ENCODE results near the gene SOHLH2.

Gene SOHLH2

GRCh38 chr13:36231236-36231635 lies 16.9 kb upstream of the SOHLH2 start:
- in situ Hi-C loops (cut with HindIII; ENCODE audit: low pct_ligation_motif_present, low sequenced_read_pairs): no loop called here
- no peak for DNase-seq
- TF ChIP-seq CTCF (IDR thresholded peaks at IDR 0.05; ENCODE audit: low read depth, low read length, missing control alignments): no peak
- Histone ChIP-seq H3K36me3 (replicated peaks) (no peaks in the 10 kb centered on the region), H3K4me3 (ENCODE audit: low read depth, low read length) (no peak overlapping the region), H3K27me3 (replicated peaks) (no peaks in the 10 kb centered on the region), H3K27ac (no peak overlapping the region)

DNA sequence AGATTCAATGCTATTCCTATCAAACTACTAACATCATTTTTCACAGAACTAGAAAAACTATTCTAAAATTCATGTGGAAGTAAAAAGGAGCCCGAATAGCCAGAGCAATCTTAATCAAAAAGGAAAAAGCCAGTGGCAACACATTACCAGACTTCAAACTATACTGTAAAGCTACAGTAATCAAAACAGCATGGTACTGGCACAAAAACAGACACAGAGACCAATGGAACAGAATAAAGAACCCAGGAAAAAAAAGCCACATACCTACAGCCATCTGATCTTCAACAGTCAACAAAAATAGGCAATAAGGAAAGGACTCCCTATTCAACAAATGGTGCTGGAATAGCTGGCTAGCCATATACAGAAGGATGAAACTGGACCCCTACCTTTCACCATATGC lies 10.4 kb upstream of the SOHLH2 start:
- no peak for DNase-seq
- in situ Hi-C loops (cut with HindIII; ENCODE audit: low pct_ligation_motif_present, low sequenced_read_pairs): no loop called here
- Histone ChIP-seq H3K36me3 (replicated peaks) (no peaks in the 10 kb centered on the region), H3K27me3 (replicated peaks) (no peaks in the 10 kb centered on the region), H3K27ac (no peak overlapping the region), H3K4me3 (ENCODE audit: low read depth, low read length) (no peak overlapping the region)
- TF ChIP-seq CTCF (IDR thresholded peaks at IDR 0.05; ENCODE audit: low read depth, low read length, missing control alignments): no peak

DNA sequence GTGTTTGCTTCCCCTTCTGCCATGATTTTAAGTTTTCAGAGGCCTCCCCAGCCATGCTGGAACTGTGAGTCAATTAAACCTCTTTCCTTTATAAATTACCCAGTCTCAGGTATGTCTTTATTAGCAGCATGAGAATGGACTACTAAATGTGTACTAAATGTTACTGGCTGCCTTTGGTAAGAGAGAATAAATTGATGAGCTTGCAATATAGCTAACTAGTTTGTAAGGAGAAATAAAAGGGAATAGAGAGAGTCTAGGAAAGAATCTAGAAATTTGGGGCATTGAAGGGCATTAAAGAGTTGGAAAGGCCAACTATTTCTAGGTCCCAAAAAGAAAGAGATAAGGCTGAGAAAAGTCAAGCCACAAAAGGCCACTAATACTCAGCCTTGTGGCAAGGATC lies 5.5 kb upstream of the SOHLH2 start:
- no peak overlapping the region for H3K4me3 ChIP-seq (ENCODE audit: low read depth, low read length)
- no peaks in the 10 kb centered on the region for H3K27me3 ChIP-seq (replicated peaks)
- no peak overlapping the region for H3K27ac ChIP-seq
- DNase-seq: no peak
- H3K36me3 ChIP-seq (replicated peaks): no peaks in the 10 kb centered on the region
- in situ Hi-C loops (cut with HindIII; ENCODE audit: low pct_ligation_motif_present, low sequenced_read_pairs): no loop called here
- TF ChIP-seq CTCF (IDR thresholded peaks at IDR 0.05; ENCODE audit: low read depth, low read length, missing control alignments): no peak

- no peak overlapping the region for H3K27ac ChIP-seq
- no peak for DNase-seq
- in situ Hi-C loops (cut with HindIII; ENCODE audit: low pct_ligation_motif_present, low sequenced_read_pairs): no loop called here
- no peak for TF ChIP-seq CTCF (IDR thresholded peaks at IDR 0.05; ENCODE audit: low read depth, low read length, missing control alignments)
- H3K36me3 ChIP-seq (replicated peaks): no peaks in the 10 kb centered on the region
- no peaks in the 10 kb centered on the region for H3K27me3 ChIP-seq (replicated peaks)
- no peak overlapping the region for H3K4me3 ChIP-seq (ENCODE audit: low read depth, low read length)
Observed at GRCh38 chr13:36217456-36217855, 3.1 kb upstream of the SOHLH2 start.

DNA sequence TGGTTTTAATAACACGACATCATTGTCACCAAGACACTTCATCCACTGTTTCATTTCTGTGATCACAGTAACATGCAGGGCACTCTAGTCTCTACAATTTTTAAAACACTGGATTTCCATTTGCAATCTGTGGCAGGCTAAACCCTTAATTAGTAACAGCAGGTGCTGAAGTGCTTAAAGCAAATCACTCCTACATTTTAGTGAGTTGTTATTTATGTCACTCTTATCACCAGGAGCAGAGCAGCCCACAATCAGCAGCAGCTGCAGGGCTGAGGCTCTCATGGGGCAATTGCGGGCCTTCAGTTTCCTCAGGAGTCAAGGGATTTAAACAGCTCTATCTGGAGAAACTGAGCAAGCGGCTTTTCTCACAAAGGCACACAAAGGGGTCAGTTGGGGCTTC lies 1.6 kb downstream of the SOHLH2 start:
- H3K27ac ChIP-seq: no peak overlapping the region
- no peak overlapping the region for H3K4me3 ChIP-seq (ENCODE audit: low read depth, low read length)
- DNase-seq: no peak
- no peaks in the 10 kb centered on the region for H3K27me3 ChIP-seq (replicated peaks)
- in situ Hi-C loops (cut with HindIII; ENCODE audit: low pct_ligation_motif_present, low sequenced_read_pairs): no loop called here
- H3K36me3 ChIP-seq (replicated peaks): no peaks in the 10 kb centered on the region
- TF ChIP-seq CTCF (IDR thresholded peaks at IDR 0.05; ENCODE audit: low read depth, low read length, missing control alignments): no peak

- in situ Hi-C loops (cut with HindIII; ENCODE audit: low pct_ligation_motif_present, low sequenced_read_pairs): no loop called here
- no peak for TF ChIP-seq CTCF (IDR thresholded peaks at IDR 0.05; ENCODE audit: low read depth, low read length, missing control alignments)
- DNase-seq: peak; percentile 18
- Histone ChIP-seq H3K4me3 (ENCODE audit: low read depth, low read length) (no peak overlapping the region), H3K36me3 (replicated peaks) (no peaks in the 10 kb centered on the region), H3K27ac (no peak overlapping the region), H3K27me3 (replicated peaks) (no peaks in the 10 kb centered on the region)
Observed at GRCh38 chr13:36211567-36211966, 2.8 kb downstream of the SOHLH2 start.
